K562 (cell line): Measurements from ENCODE around the gene RNF224. TPM values are rescaled to one million over a fixed set of nuclear protein-coding genes. Genes with fewer than 3 reads are reported as not detected.

Experiments used
- CBX1 ChIP-seq: sonication (generic); IDR thresholded peaks from 2 replicates; pipeline ENCODE4 v1.6.1; 2016; ENCODE audit warnings: antibody characterized with exemption, low read depth, mild to moderate bottlenecking
- CHD2 ChIP-seq: IDR thresholded peaks from 2 replicates; pipeline ENCODE4 v1.6.1; 2011; ENCODE audit warnings: low read depth, low read length
- E2F3 ChIP-seq: fragments of 250-450 bp; sonication (Bioruptor Pico); IDR thresholded peaks from 2 replicates; pipeline ENCODE4 v1.4.0; 2020; ENCODE audit warnings: mild to moderate bottlenecking
- ETV6 ChIP-seq, 3 experiments: fragments of 150-350 bp in 1 of 3; sonication (generic) in 1 of 3; formaldehyde crosslinking in 1 of 3; IDR thresholded peaks; 2 replicates each; pipeline versions ENCODE4 v1.6.1 to v1.8.0; 2014 to 2022; ENCODE audit warnings: borderline replicate concordance in 2 of 3, low read depth in 2 of 3, antibody characterized with exemption in 1 of 3, low read length in 1 of 3, mild to moderate bottlenecking in 1 of 3, missing genetic modification reagents in 1 of 3
- HDAC1 ChIP-seq, 2 experiments: fragments of 450-650 bp; IDR thresholded peaks; 2 replicates each; pipeline ENCODE4 v1.6.1; 2016 to 2017; ENCODE audit warnings: inconsistent platforms in 1 of 2, mild to moderate bottlenecking in 1 of 2, moderate library complexity in 1 of 2
- HMG20B ChIP-seq: fragments of 250-450 bp; sonication (Bioruptor Pico); IDR thresholded peaks from 2 replicates; pipeline ENCODE4 v1.5.0; 2021; ENCODE audit warnings: mild to moderate bottlenecking
- MCM5 ChIP-seq: fragments of 450-650 bp; IDR thresholded peaks from 2 replicates; pipeline ENCODE4 v1.6.1; 2016; ENCODE audit warnings: low read depth
- NELFE ChIP-seq: IDR thresholded peaks from 2 replicates; pipeline ENCODE4 v1.6.1; 2011; ENCODE audit warnings: mild to moderate bottlenecking; ENCODE audit not compliant: insufficient read depth, insufficient read length
- NFATC3 ChIP-seq: fragments of 450-650 bp; IDR thresholded peaks from 2 replicates; pipeline ENCODE4 v1.6.1; 2017; ENCODE audit warnings: mild to moderate bottlenecking
- NFIX ChIP-seq: fragments of 250-450 bp; sonication (Bioruptor Pico); IDR thresholded peaks from 2 replicates; pipeline ENCODE4 v1.4.0; 2020; ENCODE audit warnings: low read depth, mild to moderate bottlenecking, moderate library complexity
- POLR2B ChIP-seq: fragments of 450-650 bp; IDR thresholded peaks from 2 replicates; pipeline ENCODE4 v1.6.1; 2018; ENCODE audit warnings: low read depth; ENCODE audit not compliant: partially characterized antibody
- SFPQ ChIP-seq: fragments of 200-400 bp; formaldehyde crosslinking; IDR thresholded peaks from 2 replicates; pipeline ENCODE4 v1.6.1; 2017; ENCODE audit warnings: mild to moderate bottlenecking, low read depth, low read length, moderate library complexity
- SIN3A ChIP-seq, 2 experiments: fragments of 150-350 bp in 1 of 2; IDR thresholded peaks; 2 replicates each; pipeline ENCODE4 v1.6.1; 2011 to 2016; ENCODE audit warnings: borderline replicate concordance in 2 of 2, low read depth in 2 of 2, low read length in 2 of 2, mild to moderate bottlenecking in 2 of 2, moderate library complexity in 2 of 2; ENCODE audit not compliant: control insufficient read depth in 1 of 2
- ZNF589 ChIP-seq: fragments of 200-800 bp; sonication (Bioruptor generic); IDR thresholded peaks from 2 replicates; pipeline ENCODE4 v1.6.1; 2016; ENCODE audit warnings: low read depth, missing genetic modification characterization, missing compliant biosample characterization
- polyA plus RNA-seq, 8 experiments: library from polyadenylated mRNA; depleted of rRNA in 4 of 8; stranded (reverse) in 5 of 8; unstranded in 3 of 8; fragments of >200 nt; fragmentation: Nextera tagmentation in 2 of 8; fragmentation: Illumina TruSeq in 1 of 8; extraction: Ambion mirVana in 2 of 8; extraction: Trizol in 1 of 8; gene quantifications; 2 replicates each; pipeline versions ENCODE4 v1.2.1 to v1.2.3, GENCODE V29; 2011 to 2014; ENCODE audit warnings: inconsistent platforms in 1 of 8, missing spikeins in 1 of 8
- total RNA-seq, 7 experiments: library from RNA; depleted of rRNA in 6 of 7; stranded (reverse); fragments of >200 nt in 6 of 7; fragmentation: Illumina TruSeq in 2 of 7; extraction: Trizol in 2 of 7; gene quantifications; 2 replicates each; pipeline versions ENCODE4 v1.2.1 to v1.2.3, GENCODE V29; 2011 to 2021; ENCODE audit warnings: low replicate concordance in 1 of 7
- TF ChIP-seq, protein P1 (sequence below): fragments of 250-450 bp; sonication (Bioruptor Pico); IDR thresholded peaks from 2 replicates; pipeline ENCODE4 v1.4.0; 2020; ENCODE audit warnings: mild to moderate bottlenecking, moderate library complexity
- TF ChIP-seq, protein P2 (sequence below): sonication (generic); formaldehyde crosslinking; IDR thresholded peaks from 2 replicates; pipeline ENCODE4 v1.8.0; 2022; ENCODE audit warnings: missing genetic modification reagents, mild to moderate bottlenecking, borderline replicate concordance
- TF ChIP-seq, protein P3 (sequence below), 2 experiments: fragments of 450-650 bp; IDR thresholded peaks; 2 replicates each; pipeline ENCODE4 v1.6.1; 2016

RNF224 gene
- total and polyA plus RNA-seq, 9 of the 15 experiments (the other 6 are each of a cell fraction or from before 2014, with no cell fraction given), result not detected

- TF ChIP-seq, protein P1, sequence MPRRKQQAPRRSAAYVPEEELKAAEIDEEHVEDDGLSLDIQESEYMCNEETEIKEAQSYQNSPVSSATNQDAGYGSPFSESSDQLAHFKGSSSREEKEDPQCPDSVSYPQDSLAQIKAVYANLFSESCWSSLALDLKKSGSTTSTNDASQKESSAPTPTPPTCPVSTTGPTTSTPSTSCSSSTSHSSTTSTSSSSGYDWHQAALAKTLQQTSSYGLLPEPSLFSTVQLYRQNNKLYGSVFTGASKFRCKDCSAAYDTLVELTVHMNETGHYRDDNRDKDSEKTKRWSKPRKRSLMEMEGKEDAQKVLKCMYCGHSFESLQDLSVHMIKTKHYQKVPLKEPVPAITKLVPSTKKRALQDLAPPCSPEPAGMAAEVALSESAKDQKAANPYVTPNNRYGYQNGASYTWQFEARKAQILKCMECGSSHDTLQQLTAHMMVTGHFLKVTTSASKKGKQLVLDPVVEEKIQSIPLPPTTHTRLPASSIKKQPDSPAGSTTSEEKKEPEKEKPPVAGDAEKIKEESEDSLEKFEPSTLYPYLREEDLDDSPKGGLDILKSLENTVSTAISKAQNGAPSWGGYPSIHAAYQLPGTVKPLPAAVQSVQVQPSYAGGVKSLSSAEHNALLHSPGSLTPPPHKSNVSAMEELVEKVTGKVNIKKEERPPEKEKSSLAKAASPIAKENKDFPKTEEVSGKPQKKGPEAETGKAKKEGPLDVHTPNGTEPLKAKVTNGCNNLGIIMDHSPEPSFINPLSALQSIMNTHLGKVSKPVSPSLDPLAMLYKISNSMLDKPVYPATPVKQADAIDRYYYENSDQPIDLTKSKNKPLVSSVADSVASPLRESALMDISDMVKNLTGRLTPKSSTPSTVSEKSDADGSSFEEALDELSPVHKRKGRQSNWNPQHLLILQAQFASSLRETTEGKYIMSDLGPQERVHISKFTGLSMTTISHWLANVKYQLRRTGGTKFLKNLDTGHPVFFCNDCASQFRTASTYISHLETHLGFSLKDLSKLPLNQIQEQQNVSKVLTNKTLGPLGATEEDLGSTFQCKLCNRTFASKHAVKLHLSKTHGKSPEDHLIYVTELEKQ, result no peak
- no peak for TF ChIP-seq SIN3A (IDR thresholded peaks at IDR 0.05; ENCODE audit: borderline replicate concordance in 2 of 2, control insufficient read depth in 1 of 2, low read depth in 2 of 2, low read length in 2 of 2)
- no peak for TF ChIP-seq HDAC1 (IDR thresholded peaks at IDR 0.05)
- TF ChIP-seq HMG20B (CRISPR knock-in tag), result no peak
- no peak for TF ChIP-seq NELFE
- TF ChIP-seq CHD2, result no peak
- TF ChIP-seq, protein P2, sequence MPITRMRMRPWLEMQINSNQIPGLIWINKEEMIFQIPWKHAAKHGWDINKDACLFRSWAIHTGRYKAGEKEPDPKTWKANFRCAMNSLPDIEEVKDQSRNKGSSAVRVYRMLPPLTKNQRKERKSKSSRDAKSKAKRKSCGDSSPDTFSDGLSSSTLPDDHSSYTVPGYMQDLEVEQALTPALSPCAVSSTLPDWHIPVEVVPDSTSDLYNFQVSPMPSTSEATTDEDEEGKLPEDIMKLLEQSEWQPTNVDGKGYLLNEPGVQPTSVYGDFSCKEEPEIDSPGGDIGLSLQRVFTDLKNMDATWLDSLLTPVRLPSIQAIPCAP (CRISPR knock-in tag), result no peak
- TF ChIP-seq NFIX, result no peak
- TF ChIP-seq POLR2B, result no peak
- TF ChIP-seq, protein P3, sequence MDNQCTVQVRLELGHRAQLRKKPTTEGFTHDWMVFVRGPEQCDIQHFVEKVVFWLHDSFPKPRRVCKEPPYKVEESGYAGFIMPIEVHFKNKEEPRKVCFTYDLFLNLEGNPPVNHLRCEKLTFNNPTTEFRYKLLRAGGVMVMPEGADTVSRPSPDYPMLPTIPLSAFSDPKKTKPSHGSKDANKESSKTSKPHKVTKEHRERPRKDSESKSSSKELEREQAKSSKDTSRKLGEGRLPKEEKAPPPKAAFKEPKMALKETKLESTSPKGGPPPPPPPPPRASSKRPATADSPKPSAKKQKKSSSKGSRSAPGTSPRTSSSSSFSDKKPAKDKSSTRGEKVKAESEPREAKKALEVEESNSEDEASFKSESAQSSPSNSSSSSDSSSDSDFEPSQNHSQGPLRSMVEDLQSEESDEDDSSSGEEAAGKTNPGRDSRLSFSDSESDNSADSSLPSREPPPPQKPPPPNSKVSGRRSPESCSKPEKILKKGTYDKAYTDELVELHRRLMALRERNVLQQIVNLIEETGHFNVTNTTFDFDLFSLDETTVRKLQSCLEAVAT (IDR thresholded peaks at IDR 0.05), result no peak
- TF ChIP-seq SFPQ, result no peak
- TF ChIP-seq CBX1, result no peak
- no peak for TF ChIP-seq MCM5
- no peak for TF ChIP-seq ETV6 (IDR thresholded peaks at IDR 0.05; ENCODE audit: borderline replicate concordance in 1 of 2, low read depth in 2 of 2, low read length in 1 of 2)
- TF ChIP-seq ETV6 (CRISPR knock-in tag; IDR thresholded peaks at IDR 0.05; ENCODE audit: borderline replicate concordance), result no peak
- TF ChIP-seq ZNF589, result no peak
- TF ChIP-seq NFATC3, result no peak
- TF ChIP-seq E2F3 (CRISPR knock-in tag), result no peak
Measured at GRCh38 chr9:137253717-137254623, 26.7 kb downstream of the RNF224 start (continued).
